Keratinocyte (primary cell): ENCODE measurements around the gene ACOXL. TPM values are rescaled to one million over a fixed set of nuclear protein-coding genes. Genes with fewer than 3 reads are reported as not detected.

Source experiments
- DNase-seq: peaks from one replicate; pipeline ENCODE4 v3.0.0-alpha.2; 2011; ENCODE audit warnings: low read depth, missing footprints, low spot score
- FAIRE-seq: peaks from 2 replicates; lab custom pipeline; 2011; peaks lifted over from hg19 to GRCh38; lab: Jason Lieb, UNC
- H2AFZ ChIP-seq: 2 replicates; pipeline ENCODE4 v1.6.0; 2012; ENCODE audit warnings: low read length, control low read depth, inconsistent platforms; ENCODE audit not compliant: control insufficient read depth
- H3K27ac ChIP-seq: 2 replicates; pipeline ENCODE4 v1.5.1; 2011; ENCODE audit warnings: low read length; ENCODE audit not compliant: control insufficient read depth, insufficient read depth
- H3K27me3 ChIP-seq: 3 replicates; pipeline ENCODE4 v1.6.0; 2011; ENCODE audit warnings: low read length; ENCODE audit not compliant: control insufficient read depth, insufficient read depth; ENCODE audit errors: extremely low read depth
- H3K36me3 ChIP-seq, 2 experiments: 2 replicates in 1 of 2; 3 replicates in 1 of 2; pipeline ENCODE4 v1.5.1; 2011; ENCODE audit warnings: low read length in 2 of 2, mild to moderate bottlenecking in 1 of 2; ENCODE audit not compliant: control insufficient read depth in 2 of 2, insufficient read depth in 2 of 2; ENCODE audit errors: extremely low read depth in 1 of 2
- H3K4me1 ChIP-seq: 3 replicates; pipeline ENCODE4 v1.5.1; 2011; ENCODE audit warnings: low read length; ENCODE audit not compliant: control insufficient read depth, insufficient read depth; ENCODE audit errors: extremely low read depth
- H3K4me2 ChIP-seq: 3 replicates; pipeline ENCODE4 v1.6.0; 2011; ENCODE audit warnings: low read depth, low read length; ENCODE audit not compliant: control insufficient read depth, insufficient read depth; ENCODE audit errors: extremely low read depth
- H3K4me3 ChIP-seq, 3 experiments: fragments of 200-600 bp in 1 of 3; sonication (generic) in 1 of 3; 2 replicates in 2 of 3; 3 replicates in 1 of 3; pipeline ENCODE4 v1.5.1; 2011 to 2016; ENCODE audit warnings: low read length in 3 of 3, mild to moderate bottlenecking in 3 of 3, control low read depth in 2 of 3, inconsistent platforms in 1 of 3, low read depth in 1 of 3, mixed read lengths in 1 of 3, mixed run types in 1 of 3, moderate library complexity in 1 of 3; ENCODE audit not compliant: control insufficient read depth in 2 of 3, insufficient read depth in 2 of 3; ENCODE audit errors: extremely low read depth in 1 of 3
- H3K79me2 ChIP-seq: 2 replicates; pipeline ENCODE4 v1.6.0; 2012; ENCODE audit warnings: low read length; ENCODE audit not compliant: control insufficient read depth, insufficient read depth
- H3K9ac ChIP-seq: 3 replicates; pipeline ENCODE4 v1.6.0; 2011; ENCODE audit warnings: low read length; ENCODE audit not compliant: control insufficient read depth, insufficient read depth; ENCODE audit errors: extremely low read depth
- H3K9me1 ChIP-seq: 3 replicates; pipeline ENCODE4 v1.6.0; 2011; ENCODE audit warnings: low read length; ENCODE audit not compliant: control insufficient read depth, insufficient read depth; ENCODE audit errors: extremely low read depth
- H3K9me3 ChIP-seq: 2 replicates; pipeline ENCODE4 v1.5.1; 2012; ENCODE audit warnings: low read depth, low read length; ENCODE audit not compliant: control insufficient read depth
- H4K20me1 ChIP-seq: 3 replicates; pipeline ENCODE4 v1.6.0; 2011; ENCODE audit warnings: low read length; ENCODE audit not compliant: control insufficient read depth, insufficient read depth; ENCODE audit errors: extremely low read depth
- EZH2 ChIP-seq: IDR thresholded peaks from one replicate; pipeline ENCODE4 v1.6.1; 2012; ENCODE audit warnings: inconsistent platforms, mild to moderate bottlenecking, low read length, moderate library complexity
- dilution Hi-C: fragments of 300-500 bp; cut with MboI; formaldehyde crosslinking; loops from one replicate; pipeline ENCODE4 v1.7.0; 2020; ENCODE audit warnings: low sequenced_read_pairs; ENCODE audit not compliant: extremely low pct_ligation_motif_present
- polyA plus RNA-seq, 5 experiments: library from polyadenylated mRNA; depleted of rRNA in 3 of 5; stranded (reverse) in 3 of 5; stranded (forward) in 1 of 5; unstranded in 1 of 5; fragments of >200 nt; gene quantifications; 1 replicate in 1 of 5; 2 replicates in 3 of 5; 3 replicates in 1 of 5; pipeline versions ENCODE4 v1.2.1 to v1.2.3, GENCODE V29; 2011 to 2012; ENCODE audit warnings: missing spikeins in 2 of 5, low read depth in 1 of 5, low replicate concordance in 1 of 5
- TF ChIP-seq, protein P1 (sequence below), 3 experiments: IDR thresholded peaks in 1 of 3; conservative IDR thresholded peaks in 1 of 3; optimal IDR thresholded peaks in 1 of 3; 2 replicates in 2 of 3; 3 replicates in 1 of 3; pipeline versions ENCODE3 to v1.5.1; 2011; ENCODE audit warnings: low read length in 3 of 3, mild to moderate bottlenecking in 3 of 3, moderate library complexity in 2 of 3, control low read depth in 1 of 3, inconsistent platforms in 1 of 3; ENCODE audit not compliant: insufficient read depth in 2 of 3; ENCODE audit errors: extremely low read depth in 1 of 3

Gene ACOXL
- polyA plus RNA-seq, 1 donor (not counting 4 experiments of a cell fraction or from before 2014, with no cell fraction given), result 0.04 TPM

- DNase-seq (no peak), FAIRE-seq (no peak)
- H3K9ac ChIP-seq, result no peak overlapping the region
- no peak overlapping the region for H3K4me3 ChIP-seq
- H3K79me2 ChIP-seq, result no peaks in the 10 kb centered on the region
- H3K27me3 ChIP-seq, result peaks cover 18% of the 10 kb centered on the region
- H3K4me1 ChIP-seq, result no peaks in the 10 kb centered on the region
- H4K20me1 ChIP-seq, result no peaks in the 10 kb centered on the region
- dilution Hi-C loops, result no loop called here
- no peak overlapping the region for H2AFZ ChIP-seq
- H3K9me1 ChIP-seq, result no peaks in the 10 kb centered on the region
- no peak overlapping the region for H3K4me2 ChIP-seq
- H3K9me3 ChIP-seq, result no peaks in the 10 kb centered on the region
- H3K27ac ChIP-seq, result no peak overlapping the region
- H3K36me3 ChIP-seq, result no peaks in the 10 kb centered on the region
- TF ChIP-seq, protein P1, sequence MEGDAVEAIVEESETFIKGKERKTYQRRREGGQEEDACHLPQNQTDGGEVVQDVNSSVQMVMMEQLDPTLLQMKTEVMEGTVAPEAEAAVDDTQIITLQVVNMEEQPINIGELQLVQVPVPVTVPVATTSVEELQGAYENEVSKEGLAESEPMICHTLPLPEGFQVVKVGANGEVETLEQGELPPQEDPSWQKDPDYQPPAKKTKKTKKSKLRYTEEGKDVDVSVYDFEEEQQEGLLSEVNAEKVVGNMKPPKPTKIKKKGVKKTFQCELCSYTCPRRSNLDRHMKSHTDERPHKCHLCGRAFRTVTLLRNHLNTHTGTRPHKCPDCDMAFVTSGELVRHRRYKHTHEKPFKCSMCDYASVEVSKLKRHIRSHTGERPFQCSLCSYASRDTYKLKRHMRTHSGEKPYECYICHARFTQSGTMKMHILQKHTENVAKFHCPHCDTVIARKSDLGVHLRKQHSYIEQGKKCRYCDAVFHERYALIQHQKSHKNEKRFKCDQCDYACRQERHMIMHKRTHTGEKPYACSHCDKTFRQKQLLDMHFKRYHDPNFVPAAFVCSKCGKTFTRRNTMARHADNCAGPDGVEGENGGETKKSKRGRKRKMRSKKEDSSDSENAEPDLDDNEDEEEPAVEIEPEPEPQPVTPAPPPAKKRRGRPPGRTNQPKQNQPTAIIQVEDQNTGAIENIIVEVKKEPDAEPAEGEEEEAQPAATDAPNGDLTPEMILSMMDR (optimal IDR thresholded peaks at IDR 0.05 in 1 of 3, IDR thresholded peaks at IDR 0.05 in 1 of 3, conservative IDR thresholded peaks at IDR 0.05 in 1 of 3; ENCODE audit: extremely low read depth in 1 of 3, insufficient read depth in 2 of 3, low read length in 3 of 3), result no peak
- no peak for TF ChIP-seq EZH2
Measured at GRCh38 chr2:110959198-110959597, 226.8 kb downstream of the ACOXL start.

DNA sequence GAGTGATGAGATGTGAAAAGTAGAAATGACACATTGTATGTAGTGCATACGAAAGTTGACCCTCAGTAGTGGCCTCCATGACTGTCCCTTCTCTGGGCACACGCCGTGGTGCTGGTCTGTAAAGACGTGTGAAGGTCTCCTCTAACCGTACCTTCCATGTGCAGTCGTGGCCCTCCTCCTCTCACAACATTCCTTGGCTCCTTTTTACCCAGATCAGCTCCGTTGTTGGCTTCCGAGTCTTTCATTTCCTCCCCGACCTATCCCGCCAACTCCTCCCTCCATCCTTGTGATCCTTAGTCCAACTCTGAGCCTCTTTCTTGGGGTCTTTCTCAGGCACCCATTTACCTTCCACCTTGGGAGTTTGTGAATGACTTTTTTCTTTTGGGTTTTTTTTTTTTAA, 227.9 kb downstream of the ACOXL start:
- Histone ChIP-seq H3K4me1 (no peaks in the 10 kb centered on the region), H3K36me3 (no peaks in the 10 kb centered on the region), H3K9me1 (no peaks in the 10 kb centered on the region), H3K4me3 (no peak overlapping the region), H3K79me2 (no peaks in the 10 kb centered on the region), H3K27ac (no peak overlapping the region), H3K9ac (no peak overlapping the region), H2AFZ (no peak overlapping the region), H4K20me1 (no peaks in the 10 kb centered on the region), H3K4me2 (no peak overlapping the region), H3K27me3 (peaks cover 18% of the 10 kb centered on the region), H3K9me3 (no peaks in the 10 kb centered on the region)
- TF ChIP-seq EZH2, result no peak
- TF ChIP-seq, protein P1 (optimal IDR thresholded peaks at IDR 0.05 in 1 of 3, IDR thresholded peaks at IDR 0.05 in 1 of 3, conservative IDR thresholded peaks at IDR 0.05 in 1 of 3; ENCODE audit: extremely low read depth in 1 of 3, insufficient read depth in 2 of 3, low read length in 3 of 3), result no peak
- no peak for FAIRE-seq
- DNase-seq, result no peak
- dilution Hi-C loops, result no loop called here
